Neuron (in vitro differentiated cells): ENCODE measurements around the gene RPL18.
A peak's percentile ranks its signal among the peaks of the same experiment; 100 is the strongest.
"Not testable (repeated sequence)": the region's sequence is repeated elsewhere in the genome, so short reads cannot be mapped to it uniquely, and the experiment has no call there.

Experiments used
- H2AFZ ChIP-seq: one replicate; pipeline ENCODE4 v1.6.1; 2013; ENCODE audit warnings: low read depth, mild to moderate bottlenecking, inconsistent platforms, low read length, moderate library complexity
- H3K27me3 ChIP-seq: one replicate; pipeline ENCODE4 v1.6.1; 2013; ENCODE audit warnings: low read length; ENCODE audit not compliant: insufficient read depth
- H3K36me3 ChIP-seq: one replicate; pipeline ENCODE4 v1.6.1; 2013; ENCODE audit warnings: low read length; ENCODE audit not compliant: insufficient read depth
- H3K4me1 ChIP-seq: one replicate; pipeline ENCODE4 v1.6.1; 2013; ENCODE audit warnings: low read length; ENCODE audit not compliant: insufficient read depth
- H3K4me3 ChIP-seq: 2 replicates; pipeline ENCODE4 v1.5.1; 2013; ENCODE audit warnings: mild to moderate bottlenecking, low read length, moderate library complexity
- H3K9me3 ChIP-seq: one replicate; pipeline ENCODE4 v1.6.1; 2013; ENCODE audit warnings: low read length

Gene RPL18

GRCh38 chr19:48595171-48595570, 23.8 kb downstream of the RPL18 start:
- H3K9me3 ChIP-seq: no peaks in the 10 kb centered on the region
- no peaks in the 10 kb centered on the region for H3K27me3 ChIP-seq
- H3K4me1 ChIP-seq: no peaks in the 10 kb centered on the region
- H2AFZ ChIP-seq: no peak overlapping the region
- H3K36me3 ChIP-seq: no peaks in the 10 kb centered on the region
- no peak overlapping the region for H3K4me3 ChIP-seq

- no peak overlapping the region for H2AFZ ChIP-seq
- no peaks in the 10 kb centered on the region for H3K27me3 ChIP-seq
- H3K4me3 ChIP-seq: no peak overlapping the region
- peaks cover 4% of the 10 kb centered on the region for H3K4me1 ChIP-seq
- H3K9me3 ChIP-seq: no peaks in the 10 kb centered on the region
- no peaks in the 10 kb centered on the region for H3K36me3 ChIP-seq
These were observed 28.0 kb downstream of the RPL18 start for GRCh38 chr19:48591021-48591420.

- Histone ChIP-seq H3K9me3 (no peaks in the 10 kb centered on the region), H3K36me3 (no peaks in the 10 kb centered on the region), H3K4me1 (peaks cover 7% of the 10 kb centered on the region), H2AFZ (peak overlapping the region; percentile 28), H3K27me3 (no peaks in the 10 kb centered on the region), H3K4me3 (peak overlapping the region; percentile 30)
These were observed 30.1 kb downstream of the RPL18 start for GRCh38 chr19:48588670-48589401.

- Histone ChIP-seq H3K27me3 (no peaks in the 10 kb centered on the region), H3K4me1 (peaks cover 7% of the 10 kb centered on the region), H3K9me3 (no peaks in the 10 kb centered on the region)
These were observed 31.6 kb downstream of the RPL18 start for GRCh38 chr19:48587387-48587786.

GRCh38 chr19:48582168-48582567, 36.8 kb downstream of the RPL18 start:
- H2AFZ ChIP-seq: no peak overlapping the region
- no peaks in the 10 kb centered on the region for H3K36me3 ChIP-seq
- H3K4me3 ChIP-seq: no peak overlapping the region
- no peaks in the 10 kb centered on the region for H3K9me3 ChIP-seq
- no peaks in the 10 kb centered on the region for H3K27me3 ChIP-seq
- H3K4me1 ChIP-seq: peaks cover 3% of the 10 kb centered on the region

More at GRCh38 chr19:48587387-48587786, 31.6 kb downstream of the RPL18 start:
- Histone ChIP-seq H3K4me3 (no peak overlapping the region), H3K36me3 (no peaks in the 10 kb centered on the region), H2AFZ (no peak overlapping the region)

- Histone ChIP-seq H2AFZ (no peak overlapping the region), H3K9me3 (no peaks in the 10 kb centered on the region), H3K4me3 (no peak overlapping the region), H3K36me3 (no peaks in the 10 kb centered on the region), H3K27me3 (no peaks in the 10 kb centered on the region), H3K4me1 (peaks cover under 1% of the 10 kb centered on the region)
These were observed 40.1 kb downstream of the RPL18 start for GRCh38 chr19:48578891-48579290.

GRCh38 chr19:48577908-48578307, 41.1 kb downstream of the RPL18 start:
- H3K27me3 ChIP-seq, H3K4me1 ChIP-seq, H3K9me3 ChIP-seq, H3K36me3 ChIP-seq, H2AFZ ChIP-seq, H3K4me3 ChIP-seq: not testable (repeated sequence)

GRCh38 chr19:48575931-48576622, 42.9 kb downstream of the RPL18 start:
- no peak overlapping the region for H3K4me3 ChIP-seq
- H3K27me3 ChIP-seq: peaks cover 3% of the 10 kb centered on the region
- H3K36me3 ChIP-seq: no peaks in the 10 kb centered on the region
- no peak overlapping the region for H2AFZ ChIP-seq
- no peaks in the 10 kb centered on the region for H3K9me3 ChIP-seq
- H3K4me1 ChIP-seq: peaks cover 3% of the 10 kb centered on the region

GRCh38 chr19:48573163-48573505, 45.8 kb downstream of the RPL18 start:
- Histone ChIP-seq H2AFZ (no peak overlapping the region), H3K4me3 (no peak overlapping the region), H3K4me1 (peaks cover 10% of the 10 kb centered on the region), H3K27me3 (peaks cover 12% of the 10 kb centered on the region), H3K9me3 (no peaks in the 10 kb centered on the region), H3K36me3 (no peaks in the 10 kb centered on the region)

GRCh38 chr19:48571378-48572162, 47.4 kb downstream of the RPL18 start:
- no peak overlapping the region for H3K4me3 ChIP-seq
- H3K27me3 ChIP-seq: peaks cover 23% of the 10 kb centered on the region
- no peaks in the 10 kb centered on the region for H3K9me3 ChIP-seq
- no peaks in the 10 kb centered on the region for H3K36me3 ChIP-seq
- no peak overlapping the region for H2AFZ ChIP-seq
- H3K4me1 ChIP-seq: peaks cover 10% of the 10 kb centered on the region

GRCh38 chr19:48569814-48570213, 49.2 kb downstream of the RPL18 start:
- Histone ChIP-seq H2AFZ (no peak overlapping the region), H3K36me3 (no peaks in the 10 kb centered on the region), H3K9me3 (no peaks in the 10 kb centered on the region), H3K27me3 (peaks cover 23% of the 10 kb centered on the region), H3K4me3 (no peak overlapping the region), H3K4me1 (peaks cover 10% of the 10 kb centered on the region)

- Histone ChIP-seq H3K27me3 (peaks cover 23% of the 10 kb centered on the region), H3K4me3 (no peak overlapping the region), H3K36me3 (no peaks in the 10 kb centered on the region), H2AFZ (no peak overlapping the region), H3K9me3 (no peaks in the 10 kb centered on the region), H3K4me1 (peaks cover 10% of the 10 kb centered on the region)
These were observed 50.6 kb downstream of the RPL18 start for GRCh38 chr19:48568345-48568886.
